LHCN-M2 (cell line): ENCODE data around the gene NDUFS6. TPM values are rescaled to one million over a fixed set of nuclear protein-coding genes. Genes with fewer than 3 reads are reported as not detected.

ENCODE experiments used
- DNase-seq: peaks from one replicate; pipeline ENCODE4 v3.0.0-alpha.2; 2012; ENCODE audit warnings: low read depth
- total RNA-seq: library from RNA; depleted of rRNA; stranded (reverse); fragments of >200 nt; gene quantifications from 2 replicates; pipeline ENCODE4 v1.2.3, GENCODE V29; 2014; rRNA removed

The NDUFS6 gene
- total RNA-seq, 1 experiment from 2014 or later: 65.8 TPM

DNA sequence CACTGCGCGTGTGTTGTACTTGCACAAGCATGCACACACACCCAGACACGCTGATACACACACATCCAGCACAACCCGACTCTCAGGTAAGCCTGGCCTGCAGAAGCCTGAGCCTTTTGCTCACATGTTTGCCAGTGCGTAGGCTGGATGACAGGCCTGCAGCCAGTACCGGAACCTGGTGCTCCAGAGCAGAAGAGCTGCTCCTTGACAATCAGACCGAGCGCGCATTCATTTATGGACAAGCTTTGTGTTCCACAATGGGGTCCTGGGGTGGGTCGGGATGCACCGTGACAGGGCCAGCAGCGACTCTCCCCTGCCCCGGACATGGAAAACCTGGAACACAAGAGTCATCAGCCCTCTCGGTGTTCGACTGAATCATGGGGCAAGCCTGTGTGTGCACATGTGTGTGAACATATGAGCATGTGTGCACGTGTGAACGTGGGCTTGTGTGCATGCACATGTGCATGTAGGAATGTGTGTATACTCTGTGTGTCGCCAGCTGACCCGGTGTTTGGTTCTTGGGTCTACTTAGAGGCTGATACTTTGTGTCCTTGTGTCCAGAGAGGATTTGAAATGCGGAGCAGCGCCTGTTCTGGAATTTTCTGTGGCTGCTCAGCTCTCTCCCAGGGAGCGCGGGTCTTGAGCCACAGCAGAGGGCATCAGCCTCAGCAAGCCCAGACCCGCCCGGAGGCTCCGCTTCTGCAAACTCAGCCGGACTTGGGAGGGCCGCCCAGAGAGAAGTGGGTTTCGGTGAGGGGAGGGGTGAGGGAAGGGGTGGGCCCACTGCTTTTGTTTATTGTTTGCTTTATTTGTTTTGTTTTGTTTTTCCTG is 49.3 kb downstream of the NDUFS6 start:
- no peak for DNase-seq

DNA sequence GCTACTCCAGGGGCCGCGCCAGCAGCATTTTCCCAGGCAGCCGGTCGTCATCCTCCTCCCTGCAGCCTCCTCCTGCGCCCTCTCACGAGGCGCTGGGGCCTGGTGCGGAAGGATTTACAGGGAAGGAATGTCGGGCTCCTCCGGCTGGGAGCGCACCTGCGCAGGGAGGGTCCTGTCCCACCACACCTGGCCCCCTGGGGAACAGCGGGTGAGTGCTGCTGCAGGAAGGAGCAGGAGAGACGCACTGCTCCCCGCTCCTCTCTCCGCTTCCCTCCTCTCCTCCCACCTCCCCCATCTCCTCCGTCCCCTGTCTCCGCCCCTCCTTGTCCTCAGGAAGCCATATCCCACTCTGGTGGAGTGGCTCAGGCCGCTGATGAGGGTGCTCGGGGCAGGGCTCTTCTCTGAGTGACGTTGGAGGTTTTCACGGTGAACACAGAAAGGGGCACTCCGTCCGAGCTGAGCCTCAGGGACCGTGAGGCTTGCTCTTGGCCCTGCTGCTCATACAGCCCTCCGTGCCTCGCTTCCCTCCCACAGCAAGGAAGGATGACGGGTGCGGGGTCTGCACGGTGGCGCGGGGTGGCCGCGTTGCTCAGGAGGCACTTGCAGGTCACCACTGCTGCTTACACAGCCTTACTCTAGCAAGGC is 50.2 kb downstream of the NDUFS6 start:
- DNase-seq: no peak

DNA sequence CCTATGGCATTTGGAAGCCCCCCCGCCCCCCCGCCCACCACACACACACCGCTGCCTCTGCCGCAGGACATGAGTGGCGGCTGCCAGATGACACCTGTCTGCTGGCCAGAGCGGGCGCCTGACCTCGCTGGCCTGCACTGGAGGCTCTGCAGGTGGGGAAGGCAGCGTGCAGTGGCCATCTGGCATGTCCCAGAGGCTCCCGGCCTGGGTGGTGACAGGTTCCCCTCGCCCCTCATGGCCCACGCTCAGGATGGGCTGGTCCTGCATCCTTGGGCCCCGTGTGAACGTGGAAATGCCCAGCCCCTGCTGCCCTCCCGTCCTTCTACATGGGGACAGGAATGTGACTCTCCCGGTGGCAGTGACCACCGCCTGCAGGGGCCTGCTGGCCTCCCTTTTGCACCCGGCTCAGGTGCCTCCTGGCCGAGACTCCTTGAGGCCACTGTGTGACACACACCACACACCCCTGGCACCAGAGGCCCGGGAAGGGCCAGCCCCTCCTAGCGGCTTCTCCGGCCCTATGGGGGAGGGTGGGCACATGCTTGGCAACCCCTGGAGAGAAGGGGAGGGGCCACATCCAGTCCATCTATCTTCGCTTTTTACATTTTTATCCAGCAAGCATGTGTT is 51.2 kb downstream of the NDUFS6 start:
- no peak for DNase-seq

DNA sequence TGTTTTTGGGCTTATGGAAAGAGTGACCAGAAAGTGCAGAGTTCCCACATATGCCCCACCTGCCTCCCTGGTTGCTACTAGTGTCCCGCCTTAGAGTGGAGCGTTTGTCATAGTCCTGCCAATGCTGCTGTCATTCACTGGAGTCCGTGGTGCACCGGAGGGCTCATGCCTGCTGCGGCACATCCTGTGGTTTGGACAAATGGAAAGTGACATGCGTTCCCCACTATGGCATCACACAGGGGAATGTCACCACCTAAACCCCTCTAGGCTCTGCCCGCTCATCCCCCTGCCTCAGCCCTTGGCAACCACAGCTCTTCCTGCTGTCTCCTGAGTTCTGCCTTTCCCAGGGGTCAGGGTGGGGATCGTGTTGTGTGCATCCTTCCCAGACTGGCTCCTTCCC is 52.3 kb downstream of the NDUFS6 start:
- no peak for DNase-seq

DNA sequence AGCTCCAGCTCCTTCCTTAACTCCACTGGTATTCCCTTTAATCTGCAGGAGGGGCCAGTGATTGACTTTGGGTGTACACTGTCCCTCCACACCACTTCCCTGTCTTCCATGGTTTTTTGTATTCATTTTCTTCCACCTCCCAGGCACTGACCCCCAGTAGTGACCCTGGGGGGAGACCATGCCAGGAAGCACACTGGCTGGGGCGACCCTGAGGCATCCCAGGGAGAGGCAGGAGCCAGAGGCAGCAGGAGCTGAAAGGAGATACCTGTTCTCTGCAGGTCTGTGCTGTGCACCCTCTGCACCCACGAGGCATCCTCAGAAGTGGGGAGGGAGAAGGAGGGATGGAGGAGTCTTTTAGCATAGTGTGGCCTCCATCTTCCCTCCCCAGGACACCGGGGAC is 53.9 kb downstream of the NDUFS6 start:
- no peak for DNase-seq

DNA sequence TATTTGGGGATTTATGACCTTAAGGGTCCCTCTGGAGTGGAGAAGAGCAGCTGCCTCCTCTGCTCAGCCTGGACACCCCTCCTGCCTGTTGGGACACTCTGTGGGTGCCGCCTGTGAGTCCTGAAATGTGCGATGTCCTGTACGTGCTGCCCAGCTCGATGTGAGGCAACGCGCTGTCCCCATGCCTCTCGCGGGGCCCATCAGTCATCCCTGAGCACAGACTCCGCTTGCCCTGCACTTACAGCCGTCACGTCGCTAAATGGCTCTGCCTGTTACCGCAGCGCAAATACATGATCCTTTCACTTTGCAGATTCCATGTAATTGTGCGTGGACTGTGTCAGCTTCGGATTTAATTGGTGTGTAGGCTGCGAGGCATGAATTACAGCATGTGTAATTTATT is 54.4 kb downstream of the NDUFS6 start:
- DNase-seq: no peak

DNA sequence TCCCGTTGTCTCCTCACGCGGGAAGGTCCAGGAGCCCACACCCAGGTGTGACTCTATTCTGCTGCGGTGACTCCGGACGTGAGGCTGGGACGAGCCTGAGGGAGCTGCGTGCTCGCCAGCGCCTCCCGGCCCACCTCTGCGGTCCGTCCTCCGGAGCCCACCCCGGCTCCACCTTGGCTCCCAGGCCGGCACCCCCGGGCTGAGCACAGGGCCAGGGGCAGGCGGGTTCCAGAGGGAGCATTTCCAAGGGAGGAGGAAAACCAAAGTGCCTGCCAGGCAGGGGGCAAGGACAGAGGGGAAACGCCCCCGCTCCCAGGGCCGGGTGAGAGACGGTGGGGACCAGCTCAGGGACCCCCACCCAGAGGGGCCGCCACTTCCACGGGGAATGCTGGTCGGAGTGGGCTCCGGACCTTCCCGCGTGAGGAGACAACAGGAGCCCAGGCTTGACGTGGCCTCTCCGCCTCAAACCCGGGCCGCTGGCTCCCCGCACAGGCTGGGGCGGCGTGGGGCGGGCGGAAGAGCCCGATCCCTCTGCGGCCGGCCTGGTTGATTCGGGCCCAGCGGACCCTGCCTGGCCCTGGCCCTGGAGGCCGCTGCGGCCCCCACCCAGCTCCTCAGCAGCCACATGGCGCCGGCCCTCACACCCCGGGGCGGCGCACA is 55.5 kb downstream of the NDUFS6 start:
- no peak for DNase-seq

DNA sequence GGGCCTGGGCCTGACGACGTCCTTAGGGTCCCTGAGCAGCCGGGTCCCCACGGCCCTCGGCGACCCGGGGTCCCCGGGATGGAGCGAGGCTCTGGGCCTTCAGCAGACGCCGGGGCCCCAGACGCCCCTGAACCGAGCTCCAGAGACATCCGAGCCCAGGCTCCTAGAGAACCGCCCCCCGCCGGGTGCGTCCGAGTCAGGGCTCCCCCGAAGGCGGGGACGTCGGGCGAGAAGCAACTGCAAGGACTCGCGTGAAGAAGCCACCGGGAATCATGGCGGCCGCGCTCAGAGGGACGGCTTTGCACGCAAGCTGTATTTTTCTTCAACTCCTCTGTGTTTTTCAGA is 56.0 kb downstream of the NDUFS6 start:
- no peak for DNase-seq

DNA sequence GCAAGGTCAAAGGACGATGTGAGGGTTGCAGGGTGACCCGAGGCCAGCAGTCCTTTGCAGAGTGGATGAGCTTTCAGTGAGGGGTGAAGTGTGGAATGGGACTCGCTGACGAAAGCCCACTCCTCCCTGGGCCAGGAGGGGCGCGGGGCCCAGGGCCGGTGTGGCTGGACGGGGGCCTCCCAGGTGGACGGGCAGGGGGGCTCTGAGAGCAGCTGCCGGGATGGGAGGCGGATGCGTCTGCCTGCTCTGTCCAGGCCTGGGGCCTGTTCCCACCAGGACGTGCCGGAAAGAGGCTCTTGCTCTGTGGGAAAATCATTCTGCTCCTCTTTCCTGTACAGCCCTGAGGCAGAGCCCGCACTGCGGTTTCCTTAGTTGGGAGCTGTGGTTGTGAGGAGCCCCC is 57.2 kb downstream of the NDUFS6 start:
- no peak for DNase-seq

DNA sequence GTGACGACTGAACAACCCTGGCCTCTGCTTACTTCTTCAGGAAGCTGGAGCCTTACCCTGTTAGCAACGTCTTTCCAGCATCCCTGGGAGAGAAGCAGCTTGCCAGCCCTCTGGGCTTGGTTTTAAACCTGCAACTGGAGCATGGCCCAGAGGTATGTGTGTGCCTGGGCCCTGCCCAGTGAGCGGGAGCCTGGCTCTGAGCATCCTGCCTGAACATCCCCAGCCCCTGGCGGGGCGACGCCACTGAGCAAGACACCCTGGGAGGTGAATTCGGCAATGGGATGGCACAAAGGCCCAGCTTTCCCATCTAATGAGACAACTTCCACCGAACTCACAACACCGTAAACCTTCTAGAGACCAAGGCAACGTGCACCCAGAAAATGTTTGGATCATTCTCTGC is 57.9 kb downstream of the NDUFS6 start:
- DNase-seq: no peak

DNA sequence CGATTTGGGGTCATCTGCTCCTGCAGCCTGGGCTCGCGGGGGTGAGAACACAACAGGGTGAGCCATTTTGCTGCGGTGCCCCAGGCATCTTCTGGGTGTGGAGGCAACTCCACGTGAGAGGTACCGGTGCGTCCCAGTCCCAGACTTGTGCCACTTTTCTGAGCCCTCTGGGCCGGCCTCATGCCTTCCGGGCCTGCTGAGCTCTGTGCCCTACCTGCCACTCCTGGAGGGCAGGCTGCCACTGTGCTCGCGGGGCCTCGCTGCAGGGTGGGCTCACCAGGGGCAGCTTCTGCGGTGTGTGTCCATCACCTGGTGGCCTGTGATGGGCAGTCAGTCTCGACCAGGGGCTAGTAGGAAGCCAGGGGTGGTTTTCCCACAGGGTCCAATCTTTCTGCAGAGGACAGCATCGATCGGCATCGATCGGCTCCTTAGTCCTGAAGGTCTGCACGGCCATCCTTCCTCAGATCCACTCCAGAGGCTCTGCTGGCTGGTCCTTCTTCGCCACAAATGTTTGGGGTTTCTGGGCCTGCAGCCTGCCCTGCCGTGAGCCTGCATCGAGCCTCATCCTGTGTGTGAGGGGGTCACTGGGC is 58.9 kb downstream of the NDUFS6 start:
- DNase-seq: no peak

DNA sequence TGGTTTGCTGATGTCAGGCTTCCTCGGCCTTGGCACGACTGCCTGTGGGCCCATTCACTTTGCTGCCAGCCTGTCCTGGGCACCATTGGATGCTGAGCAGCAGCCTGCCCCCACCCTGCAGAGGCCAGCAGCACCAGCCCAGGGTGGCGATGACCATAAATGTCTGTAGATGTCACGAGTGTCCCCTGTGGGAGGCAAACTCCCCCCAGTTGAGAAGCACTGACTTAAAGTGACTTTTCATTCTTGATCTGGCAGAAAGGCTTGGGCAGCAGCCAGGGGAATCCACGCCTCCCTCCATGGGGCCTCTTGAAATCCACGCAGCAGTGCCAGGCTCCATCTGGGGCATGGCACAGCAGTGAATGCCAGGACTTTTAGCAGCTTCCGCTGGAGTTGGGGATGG is 59.7 kb downstream of the NDUFS6 start:
- no peak for DNase-seq

DNA sequence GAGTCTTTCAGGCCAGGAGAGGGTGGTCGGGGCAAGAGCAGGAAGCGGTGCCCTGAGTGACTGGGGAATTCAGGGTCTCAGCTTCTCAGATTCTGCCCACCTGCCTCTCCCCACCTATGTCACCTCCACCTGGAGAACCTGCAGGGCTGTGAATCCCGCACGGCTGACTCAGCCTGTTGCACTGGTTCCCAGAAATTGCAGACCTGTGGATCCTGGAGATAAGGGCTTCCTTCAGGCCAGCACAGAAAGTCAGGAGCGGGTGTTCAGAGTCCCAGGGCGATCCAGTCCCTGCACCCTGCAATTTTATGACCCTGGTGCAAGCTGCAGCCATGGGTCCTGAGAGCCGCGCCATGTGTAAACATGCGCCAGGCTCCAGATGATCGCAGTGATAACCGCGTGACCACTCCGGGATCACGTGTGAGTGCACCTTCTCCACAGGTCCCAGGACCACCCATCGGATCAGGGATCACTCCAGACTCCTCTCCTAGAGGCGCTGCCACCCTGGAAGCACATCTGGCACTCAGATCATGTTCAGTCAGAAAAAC is 63.8 kb downstream of the NDUFS6 start:
- no peak for DNase-seq

DNA sequence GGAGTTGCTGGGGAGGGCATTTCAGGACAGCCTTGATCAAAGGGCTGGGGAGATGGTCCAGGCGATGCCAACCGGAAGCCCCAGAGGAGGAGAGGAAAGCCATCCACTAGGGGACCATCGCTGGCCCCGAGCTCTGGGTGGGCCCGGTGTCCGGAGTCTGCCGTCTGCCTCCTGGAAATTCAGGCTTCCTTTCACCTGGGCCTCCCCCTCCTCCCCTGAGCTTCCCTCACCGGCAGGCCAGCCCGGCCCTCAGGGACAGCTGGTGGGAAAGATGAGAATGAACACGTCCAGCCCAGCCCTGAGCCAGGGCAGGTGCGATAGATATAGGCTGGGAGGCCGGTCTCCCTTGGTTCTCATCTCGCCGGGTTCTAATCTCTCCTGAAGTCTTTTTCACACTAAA is 64.3 kb downstream of the NDUFS6 start:
- DNase-seq: no peak

Other genes starting within 250 kb of the NDUFS6 start
- gene MRPL36, start 1.6 kb upstream of the NDUFS6 start, total RNA-seq: 51.4 and 66.4 TPM in 2 replicates
- not detected in 2 replicates for gene IRX4, start 81.5 kb downstream of the NDUFS6 start, total RNA-seq